Esophagus squamous epithelium (tissue), 5 donors: ENCODE data around the gene MYL3. TPM values are rescaled to one million over a fixed set of nuclear protein-coding genes. Genes with fewer than 3 reads are reported as not detected.
A peak's percentile ranks its signal among the peaks of the same experiment; 100 is the strongest.

Experiments used
- DNase-seq: peaks from one replicate; lab custom pipeline; 2025; lab: John Stamatoyannopoulos, UW
- H3K27ac ChIP-seq, 4 donors: fragments of 200-600 bp; sonication (generic); one replicate each; pipeline ENCODE4 v1.5.1; 2016 to 2019; ENCODE audit warnings: mild to moderate bottlenecking in 1 of 4
- H3K27me3 ChIP-seq, 4 donors: fragments of 200-600 bp; sonication (generic); 1 replicate in 3 of 4; 2 replicates in 1 of 4; pipeline versions ENCODE4 v1.5.1 to v1.6.0; 2017 to 2021; ENCODE audit warnings: antibody characterized with exemption in 1 of 4
- H3K36me3 ChIP-seq, 3 donors: fragments of 200-600 bp; sonication (generic); one replicate each; pipeline ENCODE4 v1.5.1; 2016 to 2019
- H3K4me1 ChIP-seq, 3 donors: fragments of 200-600 bp; sonication (generic); one replicate each; pipeline ENCODE4 v1.5.1; 2017 to 2019
- H3K4me3 ChIP-seq, 4 donors: fragments of 200-600 bp; sonication (generic); 1 replicate in 3 of 4; 2 replicates in 1 of 4; pipeline ENCODE4 v1.5.1; 2016 to 2019; ENCODE audit warnings: mild to moderate bottlenecking in 2 of 4, moderate library complexity in 1 of 4
- H3K9me3 ChIP-seq, 3 donors: fragments of 200-600 bp; sonication (generic); one replicate each; pipeline ENCODE4 v1.5.1; 2016 to 2019
- POLR2A ChIP-seq, 4 donors: fragments of 450-650 bp; IDR thresholded peaks; one replicate each; pipeline ENCODE4 v1.6.1; 2017; ENCODE audit warnings: antibody characterized with exemption in 4 of 4, mild to moderate bottlenecking in 4 of 4, moderate library complexity in 3 of 4
- WGBS, 2 donors: methylation state at CpG; one replicate each; pipeline ENCODE4 v1.1.5; 2018; 5-methylcytosine and 5-hydroxymethylcytosine counted together
- intact Hi-C: fragments of 100-400 bp; cut with DNase I; formaldehyde crosslinking; loops from one replicate; pipeline ENCODE4 v1.15.0; 2022
- total RNA-seq, 4 donors: library from RNA; depleted of rRNA; stranded (reverse); fragments of >200 nt; gene quantifications; one replicate each; pipeline ENCODE4 v1.1.0, GENCODE V29; 2016
- TF ChIP-seq, protein P1 (sequence below), 6 experiments: fragments of 450-650 bp in 4 of 6; fragments of 200-600 bp in 2 of 6; sonication (generic) in 2 of 6; IDR thresholded peaks; one replicate each; pipeline ENCODE4 v1.5.1; 2016 to 2019; ENCODE audit warnings: antibody characterized with exemption in 6 of 6, mild to moderate bottlenecking in 4 of 6, moderate library complexity in 4 of 6
- donor health status: DM: yes; HTN: yes; CAD: no.

The MYL3 gene
- total RNA-seq, 4 donors from 2014 or later, result 0.38 to 1.1 TPM; not detected in 2

DNA sequence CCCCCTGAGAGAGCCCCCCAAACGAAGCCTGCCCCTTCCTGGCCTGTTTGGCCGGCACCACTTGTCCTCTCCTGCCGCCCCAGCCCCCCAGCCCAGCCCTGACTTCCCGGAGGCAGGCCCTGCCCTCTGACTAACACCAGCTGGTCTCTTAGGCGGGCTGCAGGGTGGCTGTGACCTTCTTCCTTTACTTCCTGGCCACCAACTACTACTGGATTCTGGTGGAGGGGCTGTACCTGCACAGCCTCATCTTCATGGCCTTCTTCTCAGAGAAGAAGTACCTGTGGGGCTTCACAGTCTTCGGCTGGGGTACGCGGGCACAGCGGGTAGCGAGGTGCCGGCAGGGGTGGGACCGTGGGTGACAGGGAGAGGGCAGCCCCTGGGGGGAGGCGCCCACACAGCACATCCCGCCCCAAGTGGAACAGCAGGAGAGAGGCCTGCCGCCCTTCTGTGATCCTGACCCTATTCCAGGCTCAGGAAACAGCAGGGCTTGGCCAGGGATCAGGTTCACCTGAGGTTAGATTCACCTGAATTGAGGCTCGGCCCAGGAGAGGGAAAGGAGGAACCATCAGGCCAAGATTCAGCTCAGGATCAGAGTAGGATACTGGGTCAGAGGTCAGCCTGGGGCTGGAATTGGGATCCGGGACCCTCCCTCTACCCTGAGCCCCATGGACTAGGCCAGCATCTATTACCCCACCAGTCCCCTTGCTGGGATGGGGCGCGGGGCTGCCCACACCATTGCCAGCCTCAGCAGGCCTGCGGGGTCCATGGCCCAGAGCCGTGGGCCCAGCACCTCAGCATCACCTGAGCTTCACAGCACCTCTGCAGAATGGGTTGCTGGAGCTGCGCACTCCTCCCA lies 36.1 kb upstream of the MYL3 start:
- H3K9me3 ChIP-seq, result no peaks in the 10 kb centered on the region
- peaks cover 4 to 13% (median 7%) of the 10 kb centered on the region in 3 donors for H3K4me1 ChIP-seq
- TF ChIP-seq POLR2A (IDR thresholded peaks at IDR 0.05), result no peak
- TF ChIP-seq, protein P1, sequence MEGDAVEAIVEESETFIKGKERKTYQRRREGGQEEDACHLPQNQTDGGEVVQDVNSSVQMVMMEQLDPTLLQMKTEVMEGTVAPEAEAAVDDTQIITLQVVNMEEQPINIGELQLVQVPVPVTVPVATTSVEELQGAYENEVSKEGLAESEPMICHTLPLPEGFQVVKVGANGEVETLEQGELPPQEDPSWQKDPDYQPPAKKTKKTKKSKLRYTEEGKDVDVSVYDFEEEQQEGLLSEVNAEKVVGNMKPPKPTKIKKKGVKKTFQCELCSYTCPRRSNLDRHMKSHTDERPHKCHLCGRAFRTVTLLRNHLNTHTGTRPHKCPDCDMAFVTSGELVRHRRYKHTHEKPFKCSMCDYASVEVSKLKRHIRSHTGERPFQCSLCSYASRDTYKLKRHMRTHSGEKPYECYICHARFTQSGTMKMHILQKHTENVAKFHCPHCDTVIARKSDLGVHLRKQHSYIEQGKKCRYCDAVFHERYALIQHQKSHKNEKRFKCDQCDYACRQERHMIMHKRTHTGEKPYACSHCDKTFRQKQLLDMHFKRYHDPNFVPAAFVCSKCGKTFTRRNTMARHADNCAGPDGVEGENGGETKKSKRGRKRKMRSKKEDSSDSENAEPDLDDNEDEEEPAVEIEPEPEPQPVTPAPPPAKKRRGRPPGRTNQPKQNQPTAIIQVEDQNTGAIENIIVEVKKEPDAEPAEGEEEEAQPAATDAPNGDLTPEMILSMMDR (IDR thresholded peaks at IDR 0.05), result no peak
- H3K4me3 ChIP-seq, result peak overlapping the region in 1 of 4 donors; percentile 45
- intact Hi-C loops, result no loop called here
- DNase-seq, result no peak
- peaks cover 0 to 39% (median 0%) of the 10 kb centered on the region in 4 donors for H3K27me3 ChIP-seq
- no peak overlapping the region for H3K27ac ChIP-seq
- 54 to 83% methylated on average over 2 of the region's 22 CpGs for WGBS, 2 donors
- no peaks in the 10 kb centered on the region for H3K36me3 ChIP-seq

DNA sequence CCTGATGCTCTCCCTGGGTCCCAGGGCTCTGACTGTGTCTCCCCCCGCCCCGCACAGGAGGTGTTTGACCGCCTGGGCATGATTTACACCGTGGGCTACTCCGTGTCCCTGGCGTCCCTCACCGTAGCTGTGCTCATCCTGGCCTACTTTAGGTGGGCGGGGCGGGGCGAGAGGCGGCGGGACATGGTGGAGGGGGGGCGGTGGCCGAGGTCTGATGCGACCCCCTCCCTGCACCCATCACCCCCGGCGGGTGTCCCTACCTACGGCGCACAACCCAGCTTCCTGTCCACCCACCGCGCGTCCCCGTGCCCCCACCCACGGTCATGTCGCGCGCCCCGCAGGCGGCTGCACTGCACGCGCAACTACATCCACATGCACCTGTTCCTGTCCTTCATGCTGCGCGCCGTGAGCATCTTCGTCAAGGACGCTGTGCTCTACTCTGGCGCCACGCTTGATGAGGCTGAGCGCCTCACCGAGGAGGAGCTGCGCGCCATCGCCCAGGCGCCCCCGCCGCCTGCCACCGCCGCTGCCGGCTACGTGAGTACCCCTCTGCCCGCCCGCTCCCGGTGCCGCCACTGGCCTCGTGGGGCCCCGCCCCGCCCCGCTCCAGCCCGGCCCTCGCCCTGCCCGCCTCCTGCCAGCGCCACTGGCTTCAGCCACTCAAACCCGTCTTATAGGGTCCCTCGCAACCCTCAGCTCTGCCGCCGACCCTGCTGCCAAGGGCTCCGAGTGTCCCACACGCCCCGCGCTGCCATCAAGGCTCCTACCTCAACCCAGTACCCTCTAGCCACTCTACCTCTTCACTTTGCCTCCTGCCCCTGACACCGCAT lies 35.3 kb upstream of the MYL3 start:
- Histone ChIP-seq H3K4me3 (peak overlapping the region in 1 of 4 donors; percentile 45), H3K9me3 (no peaks in the 10 kb centered on the region), H3K4me1 (peaks cover 7 to 16% (median 7%) of the 10 kb centered on the region in 3 donors), H3K27ac (no peak overlapping the region), H3K27me3 (peaks cover 0 to 47% (median 0%) of the 10 kb centered on the region in 4 donors), H3K36me3 (no peaks in the 10 kb centered on the region)
- TF ChIP-seq, protein P1 (IDR thresholded peaks at IDR 0.05), result no peak
- no peak for TF ChIP-seq POLR2A (IDR thresholded peaks at IDR 0.05)
- no peak for DNase-seq
- intact Hi-C loops, result no loop called here
- WGBS, 2 donors, result 11 to 19% methylated on average over 16 to 29 of the region's 71 CpGs

DNA sequence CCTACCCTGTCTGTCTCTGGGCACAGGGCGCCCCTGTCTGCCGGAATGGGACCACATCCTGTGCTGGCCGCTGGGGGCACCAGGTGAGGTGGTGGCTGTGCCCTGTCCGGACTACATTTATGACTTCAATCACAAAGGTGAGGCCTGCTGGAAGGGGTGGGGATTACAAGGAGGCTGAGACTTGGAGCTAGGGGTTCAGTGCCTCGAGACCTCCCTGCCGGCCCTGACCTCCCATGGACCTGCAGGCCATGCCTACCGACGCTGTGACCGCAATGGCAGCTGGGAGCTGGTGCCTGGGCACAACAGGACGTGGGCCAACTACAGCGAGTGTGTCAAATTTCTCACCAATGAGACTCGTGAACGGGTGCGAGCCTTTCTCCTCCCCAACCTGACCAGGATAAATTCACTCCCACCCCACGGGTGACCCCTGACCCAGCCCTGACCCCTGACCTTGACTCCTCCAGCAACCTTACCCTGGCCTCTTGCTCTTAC lies 34.6 kb upstream of the MYL3 start:
- Histone ChIP-seq H3K4me1 (peaks cover 9 to 23% (median 10%) of the 10 kb centered on the region in 3 donors), H3K4me3 (no peak overlapping the region), H3K36me3 (no peaks in the 10 kb centered on the region), H3K9me3 (no peaks in the 10 kb centered on the region), H3K27ac (no peak overlapping the region), H3K27me3 (peaks cover 0 to 54% (median 0%) of the 10 kb centered on the region in 4 donors)
- 68 to 81% methylated on average over 6 to 7 of the region's 15 CpGs for WGBS, 2 donors
- intact Hi-C loops, result no loop called here
- no peak for DNase-seq
- TF ChIP-seq, protein P1 (IDR thresholded peaks at IDR 0.05), result no peak
- no peak for TF ChIP-seq POLR2A (IDR thresholded peaks at IDR 0.05)

DNA sequence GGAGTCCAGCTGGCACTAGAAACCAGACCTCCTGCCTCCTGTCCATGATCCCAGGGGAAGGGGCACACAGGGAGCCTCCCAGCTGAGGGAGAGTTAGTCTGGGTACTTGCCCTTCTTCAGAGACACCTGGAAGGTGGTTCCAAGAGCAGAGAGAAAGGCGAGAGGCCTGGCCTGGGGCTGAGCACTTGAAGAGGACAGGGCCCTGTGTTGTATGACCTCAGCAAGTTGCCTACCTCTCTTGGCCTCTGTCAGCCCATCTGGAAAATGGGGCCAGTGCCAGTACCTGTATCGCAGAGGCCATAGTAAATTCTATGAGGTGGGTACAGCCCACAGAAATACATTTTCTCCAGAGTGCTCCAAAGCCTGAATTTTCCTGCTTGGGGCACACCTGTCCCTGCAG lies 33.8 kb upstream of the MYL3 start:
- intact Hi-C loops, result no loop called here
- H3K36me3 ChIP-seq, result no peaks in the 10 kb centered on the region
- DNase-seq, result no peak
- no peak overlapping the region for H3K27ac ChIP-seq
- peaks cover 0 to 62% (median 0%) of the 10 kb centered on the region in 4 donors for H3K27me3 ChIP-seq
- TF ChIP-seq, protein P1 (IDR thresholded peaks at IDR 0.05), result no peak
- TF ChIP-seq POLR2A (IDR thresholded peaks at IDR 0.05), result no peak
- H3K4me3 ChIP-seq, result no peak overlapping the region
- H3K9me3 ChIP-seq, result no peaks in the 10 kb centered on the region
- peaks cover 11 to 31% (median 15%) of the 10 kb centered on the region in 3 donors for H3K4me1 ChIP-seq
- WGBS, 2 donors, result 94% methylated on average over 2 of the region's 2 CpGs; no CpG with 5 or more reads in 1 of the 2 donors
